A549 (cell line): ENCODE results near the gene ATP2B3. TPM values are rescaled to one million over a fixed set of nuclear protein-coding genes. Genes with fewer than 3 reads are reported as not detected.
A peak's percentile ranks its signal among the peaks of the same experiment; 100 is the strongest.

Source experiments
- ATAC-seq, 2 experiments: fragments of 200-7000 bp in 1 of 2; fragments of >200 bp in 1 of 2; cut with Nextera tagmentation in 1 of 2; cut with Tn5 transposase in 1 of 2; 3 replicates each; pipeline versions ENCODE4 v1.8.0 to v1.9.1; 2018 to 2020; ENCODE audit warnings: mild to moderate bottlenecking in 1 of 2, moderate library complexity in 1 of 2
- CTCF ChIA-PET: fragments of 300-600 bp; sonication (Branson Sonifier 250); formaldehyde crosslinking; extraction: SDS; loops from one replicate; lab custom pipeline; 2021; ENCODE audit warnings: antibody characterized with exemption, inconsistent platforms; lab: Yijun Ruan, JAX
- POLR2A ChIA-PET: fragments of 350-600 bp; formaldehyde crosslinking; extraction: SDS; loops from one replicate; lab custom pipeline; 2021; ENCODE audit warnings: antibody characterized with exemption, inconsistent platforms; lab: Yijun Ruan, JAX
- DNase-seq, 2 experiments: peaks; one replicate each; pipeline versions ENCODE4 v3.0.0 to v3.0.0-alpha.2; 2011 to 2016; ENCODE audit warnings: low read depth in 1 of 2, low spot score in 1 of 2
- FAIRE-seq: peaks from 2 replicates; lab custom pipeline; 2011; peaks lifted over from hg19 to GRCh38; lab: Jason Lieb, UNC
- H3K27ac ChIP-seq, 2 experiments: fragments of >200 bp; sonication (Bioruptor Twin); formaldehyde crosslinking; 3 replicates each; pipeline ENCODE4 v1.5.1; 2016 to 2017
- H3K4me1 ChIP-seq: fragments of >200 bp; sonication (Bioruptor Twin); formaldehyde crosslinking; 3 replicates; pipeline ENCODE4 v1.6.1; 2016
- H3K4me2 ChIP-seq: fragments of >200 bp; sonication (Bioruptor Twin); formaldehyde crosslinking; 3 replicates; pipeline ENCODE4 v1.6.1; 2016
- H3K4me3 ChIP-seq: fragments of >200 bp; sonication (Bioruptor Twin); formaldehyde crosslinking; 3 replicates; pipeline ENCODE4 v1.5.1; 2016
- H3K9me3 ChIP-seq: fragments of >200 bp; sonication (Bioruptor Twin); formaldehyde crosslinking; 3 replicates; pipeline ENCODE4 v1.6.1; 2016
- CBX8 ChIP-seq: fragments of 200-600 bp; sonication (generic); IDR thresholded peaks from 2 replicates; pipeline ENCODE4 v1.6.1; 2016
- CHD4 ChIP-seq: fragments of 200-600 bp; sonication (generic); IDR thresholded peaks from 2 replicates; pipeline ENCODE4 v1.6.1; 2016; ENCODE audit warnings: antibody characterized with exemption, mild to moderate bottlenecking, borderline replicate concordance
- EHF ChIP-seq: fragments of 250-450 bp; sonication (Bioruptor Pico); IDR thresholded peaks from 2 replicates; pipeline ENCODE4 v1.5.0; 2020; ENCODE audit warnings: mild to moderate bottlenecking
- ESRRA ChIP-seq: fragments of 150-350 bp; IDR thresholded peaks from 2 replicates; pipeline ENCODE4 v1.6.1; 2014; ENCODE audit warnings: mild to moderate bottlenecking, low read length, borderline replicate concordance
- FOSB ChIP-seq: fragments of 250-450 bp; sonication (Bioruptor Pico); IDR thresholded peaks from 2 replicates; pipeline ENCODE4 v1.5.0; 2020; ENCODE audit warnings: mild to moderate bottlenecking, moderate library complexity
- HDAC2 ChIP-seq: fragments of 200-600 bp; sonication (generic); IDR thresholded peaks from 2 replicates; pipeline ENCODE4 v1.6.1; 2016
- HEYL ChIP-seq: fragments of 250-450 bp; sonication (Bioruptor Pico); IDR thresholded peaks from 2 replicates; pipeline ENCODE4 v1.8.0; 2021; ENCODE audit warnings: mild to moderate bottlenecking, moderate library complexity
- HOXA7 ChIP-seq: fragments of 250-450 bp; sonication (Bioruptor Pico); IDR thresholded peaks from 2 replicates; pipeline ENCODE4 v1.5.0; 2020; ENCODE audit warnings: mild to moderate bottlenecking, moderate library complexity
- HOXB13 ChIP-seq: fragments of 250-450 bp; sonication (Bioruptor Pico); IDR thresholded peaks from 2 replicates; pipeline ENCODE4 v1.5.0; 2020; ENCODE audit warnings: low read depth, mild to moderate bottlenecking, moderate library complexity
- NPAS2 ChIP-seq: fragments of 250-450 bp; sonication (Bioruptor Pico); IDR thresholded peaks from 2 replicates; pipeline ENCODE4 v1.8.0; 2022; ENCODE audit warnings: mild to moderate bottlenecking, moderate library complexity, borderline replicate concordance
- PHF8 ChIP-seq: fragments of 200-600 bp; sonication (generic); IDR thresholded peaks from 2 replicates; pipeline ENCODE4 v1.6.1; 2016; ENCODE audit warnings: low read depth, mild to moderate bottlenecking, antibody characterized with exemption, moderate library complexity, borderline replicate concordance
- POLR2AphosphoS2 ChIP-seq: conservative IDR thresholded peaks from 2 replicates; pipeline ENCODE4 v1.6.1; 2012; ENCODE audit warnings: low read length, improper control_type of control experiment, inconsistent platforms
- SREBF2 ChIP-seq: fragments of 450-650 bp; IDR thresholded peaks from 2 replicates; pipeline ENCODE4 v1.6.1; 2014; ENCODE audit warnings: mild to moderate bottlenecking, moderate library complexity
- TP53 ChIP-seq: fragments of 250-450 bp; sonication (Bioruptor Pico); IDR thresholded peaks from 2 replicates; pipeline ENCODE4 v1.5.0; 2021; ENCODE audit warnings: mild to moderate bottlenecking, moderate library complexity
- WGBS: methylation state at CpG from one replicate; pipeline ENCODE4 v1.1.6; 2017; ENCODE audit errors: missing lambda C conversion rate; 5-methylcytosine and 5-hydroxymethylcytosine counted together
- polyA plus RNA-seq, 4 experiments: library from polyadenylated mRNA; depleted of rRNA in 3 of 4; stranded (reverse); fragments of >200 nt; fragmentation: RNase III in 1 of 4; extraction: RNeasy Plus Mini Kit Qiagen cat#74134 plus additional on column Dnase treatment in 1 of 4; gene quantifications; 2 replicates in 3 of 4; 3 replicates in 1 of 4; pipeline ENCODE4 v1.2.3, GENCODE V29; 2011 to 2017
- TF ChIP-seq, protein P1 (sequence below): fragments of >200 bp; sonication (Bioruptor Twin); formaldehyde crosslinking; IDR thresholded peaks from 2 replicates; pipeline ENCODE4 v1.6.1; 2016
- TF ChIP-seq, protein P2 (sequence below): fragments of 450-650 bp; IDR thresholded peaks from 2 replicates; pipeline ENCODE4 v1.6.1; 2014; ENCODE audit warnings: antibody characterized with exemption

Gene ATP2B3
- polyA plus RNA-seq, 2 of the 4 experiments (the other 2 are of a cell fraction), result 0.13 to 0.30 TPM

DNA sequence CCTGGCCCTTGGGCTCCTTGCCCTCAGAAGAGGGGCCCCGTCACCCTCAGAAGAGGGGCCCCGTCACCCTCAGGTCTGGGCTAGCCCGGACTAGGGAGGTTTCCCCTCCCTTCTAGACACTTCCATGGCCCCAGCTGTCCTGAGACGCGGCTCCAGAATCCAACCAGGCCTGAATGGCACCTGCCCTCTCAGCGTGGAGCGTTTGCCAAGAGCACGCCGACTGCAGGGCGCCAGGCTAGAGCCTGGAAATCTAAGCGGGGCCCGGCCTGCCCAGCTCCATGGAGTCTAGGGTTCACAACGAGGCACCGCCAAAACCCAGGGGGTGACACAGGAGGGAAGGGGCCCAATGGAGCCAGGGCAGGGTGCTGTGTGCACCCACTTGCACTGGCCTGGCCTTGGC lies 7.8 kb upstream of the ATP2B3 start:
- H3K4me1 ChIP-seq, result no peaks in the 10 kb centered on the region
- ATAC-seq (no peak), FAIRE-seq (no peak), DNase-seq (no peak)
- WGBS, result 80% methylated on average over 6 of the region's 14 CpGs
- H3K4me3 ChIP-seq, result no peak overlapping the region
- ChIA-PET POLR2A (no interaction called here), CTCF (interaction anchor here (0.7 to 7.6 kb wide), 10 partner anchors 10 to 656 kb away, joined by 3 to 130 read pairs (median 4); partner anchors contain the start of genes BGN, HAUS7 and PNCK)
- no peak overlapping the region for H3K27ac ChIP-seq
- H3K9me3 ChIP-seq, result no peaks in the 10 kb centered on the region
- no peak overlapping the region for H3K4me2 ChIP-seq
- TF ChIP-seq ESRRA, result no peak
- no peak for TF ChIP-seq CBX8
- TF ChIP-seq HEYL, result no peak
- no peak for TF ChIP-seq NPAS2 (CRISPR knock-in tag)

DNA sequence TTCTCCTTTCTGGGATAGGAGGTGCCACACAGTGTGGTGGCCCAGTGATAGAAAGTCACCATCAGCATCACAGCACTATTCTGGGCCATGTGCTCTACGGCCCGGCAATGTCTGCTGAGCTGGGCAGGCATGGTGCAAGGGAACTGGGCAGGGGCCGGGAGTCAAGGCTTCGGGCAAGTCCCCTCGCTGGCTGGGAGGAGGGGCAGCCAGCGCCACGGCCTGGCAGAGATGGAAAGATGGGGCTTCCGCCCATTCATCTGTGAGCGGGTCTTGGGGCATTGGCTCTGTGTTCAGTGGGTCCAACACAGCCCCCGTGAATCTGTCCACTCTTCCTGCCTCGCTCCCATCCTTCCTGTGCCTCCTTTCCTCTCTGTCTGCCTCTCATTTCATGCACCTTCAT lies 7.1 kb upstream of the ATP2B3 start:
- no peak overlapping the region for H3K4me3 ChIP-seq
- no peak for TF ChIP-seq PHF8
- ChIA-PET CTCF (interaction anchor here (1.1 to 7.6 kb wide), 6 partner anchors 10 to 478 kb away, joined by 3 to 130 read pairs (median 4); partner anchors contain the start of gene HAUS7), POLR2A (no interaction called here)
- no peaks in the 10 kb centered on the region for H3K4me1 ChIP-seq
- 84% methylated on average over 3 of the region's 11 CpGs for WGBS
- FAIRE-seq, result no peak
- no peak for ATAC-seq
- no peak overlapping the region for H3K27ac ChIP-seq
- H3K4me2 ChIP-seq, result no peak overlapping the region
- DNase-seq, result no peak
- H3K9me3 ChIP-seq, result no peaks in the 10 kb centered on the region

DNA sequence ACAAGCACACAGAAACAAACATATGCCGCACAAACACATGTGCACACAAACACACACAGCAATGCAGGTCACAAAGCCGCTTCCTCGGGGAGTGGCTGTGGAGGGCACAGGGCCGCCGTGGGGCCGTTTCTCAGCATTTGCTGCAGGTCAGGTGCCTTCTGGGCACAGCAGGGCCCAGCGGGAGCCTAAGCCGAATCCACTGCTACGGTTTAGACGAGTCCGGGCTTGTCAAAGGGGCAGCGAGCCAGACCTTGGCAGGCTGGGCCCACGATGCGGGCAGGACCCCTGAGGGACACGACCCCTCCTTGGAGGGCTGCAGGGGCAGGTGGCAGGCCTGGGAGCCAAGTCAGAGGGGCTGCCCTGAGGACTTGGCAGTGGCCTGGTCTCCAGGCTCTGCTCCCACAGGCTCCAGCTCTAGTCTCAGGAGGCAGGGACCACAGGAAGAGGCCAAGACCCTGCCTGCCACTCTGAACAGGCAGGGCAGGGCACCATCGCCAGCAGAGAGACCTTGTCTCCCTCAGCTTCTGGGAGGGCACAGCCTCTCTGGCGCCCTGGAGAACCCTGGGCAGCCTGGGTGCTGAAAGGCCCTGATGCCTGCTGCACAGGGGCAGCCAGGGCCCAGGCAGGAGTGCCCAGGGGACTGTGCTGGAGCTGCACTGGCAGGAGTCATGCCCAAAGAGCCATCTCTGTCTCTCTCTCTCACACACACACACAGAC lies 5.5 kb upstream of the ATP2B3 start:
- no peak for TF ChIP-seq CHD4
- TF ChIP-seq POLR2AphosphoS2, result no peak
- TF ChIP-seq, protein P1, sequence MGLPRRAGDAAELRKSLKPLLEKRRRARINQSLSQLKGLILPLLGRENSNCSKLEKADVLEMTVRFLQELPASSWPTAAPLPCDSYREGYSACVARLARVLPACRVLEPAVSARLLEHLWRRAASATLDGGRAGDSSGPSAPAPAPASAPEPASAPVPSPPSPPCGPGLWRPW, result no peak
- no peak for TF ChIP-seq TP53 (CRISPR knock-in tag)
- no peak for TF ChIP-seq HOXB13 (CRISPR knock-in tag)
- TF ChIP-seq HDAC2, result no peak
- no peak for ATAC-seq
- POLR2A ChIA-PET, result no interaction called here
- no peak for FAIRE-seq
- H3K4me1 ChIP-seq, result no peaks in the 10 kb centered on the region
- 69% methylated on average over 11 of the region's 17 CpGs for WGBS
- H3K9me3 ChIP-seq, result no peaks in the 10 kb centered on the region
- CTCF ChIA-PET, result interaction anchor here (0.7 to 7.6 kb wide), 3 partner anchors 22 to 39 kb away, joined by 3 to 130 read pairs (median 3); partner anchors contain the start of gene HAUS7
- no peak overlapping the region for H3K4me2 ChIP-seq
- H3K27ac ChIP-seq, result 0 out of 6 replicates have a peak overlapping the region, but pooled peaks of 1 of the 2 experiments have one; percentile 43
- no peak for DNase-seq
- H3K4me3 ChIP-seq, result no peak overlapping the region

DNA sequence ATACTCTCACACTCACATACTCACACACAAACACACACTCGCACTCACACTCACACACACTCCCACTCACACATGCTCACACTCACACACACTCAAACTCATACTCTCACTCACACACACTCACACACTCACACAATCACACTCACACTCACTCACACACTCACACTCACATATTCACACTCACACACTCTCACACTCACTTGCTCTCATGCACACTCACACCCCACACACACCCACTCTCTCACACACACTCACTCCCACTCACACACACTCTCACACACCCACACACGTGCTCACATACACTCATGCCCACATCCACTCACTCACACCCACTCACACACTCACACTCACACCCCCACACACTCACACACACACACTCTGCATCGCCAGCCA lies 4.9 kb upstream of the ATP2B3 start:
- no peak overlapping the region for H3K27ac ChIP-seq
- TF ChIP-seq, protein P1, result no peak
- TF ChIP-seq HDAC2, result no peak
- TF ChIP-seq, protein P2, sequence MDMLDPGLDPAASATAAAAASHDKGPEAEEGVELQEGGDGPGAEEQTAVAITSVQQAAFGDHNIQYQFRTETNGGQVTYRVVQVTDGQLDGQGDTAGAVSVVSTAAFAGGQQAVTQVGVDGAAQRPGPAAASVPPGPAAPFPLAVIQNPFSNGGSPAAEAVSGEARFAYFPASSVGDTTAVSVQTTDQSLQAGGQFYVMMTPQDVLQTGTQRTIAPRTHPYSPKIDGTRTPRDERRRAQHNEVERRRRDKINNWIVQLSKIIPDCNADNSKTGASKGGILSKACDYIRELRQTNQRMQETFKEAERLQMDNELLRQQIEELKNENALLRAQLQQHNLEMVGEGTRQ, result no peak
- TF ChIP-seq HOXA7 (CRISPR knock-in tag), result no peak
- TF ChIP-seq FOSB (CRISPR knock-in tag), result no peak
- no peak for TF ChIP-seq SREBF2
- no peak for TF ChIP-seq EHF (CRISPR knock-in tag)
- H3K4me2 ChIP-seq, result no peak overlapping the region
- FAIRE-seq (no peak), DNase-seq (no peak), ATAC-seq (no peak)
- H3K9me3 ChIP-seq, result no peaks in the 10 kb centered on the region
- POLR2A ChIA-PET, result no interaction called here
- 60% methylated on average over 3 of the region's 3 CpGs for WGBS
- H3K4me3 ChIP-seq, result no peak overlapping the region
- H3K4me1 ChIP-seq, result no peaks in the 10 kb centered on the region
- CTCF ChIA-PET, result interaction anchor here (1.1 kb wide), 1 partner anchor 21 kb away, joined by 3 read pairs; no protein-coding TSS in a partner anchor
